GM19467 (cell line): ENCODE results near the gene TCEAL5.
"Not testable (repeated sequence)": the region's sequence is repeated elsewhere in the genome, so short reads cannot be mapped to it uniquely, and the experiment has no call there.

Experiments
- ATAC-seq: cut with Tn5 transposase; IDR thresholded peaks from one replicate; pipeline ENCODE4 v1.9.1; 2021; ENCODE audit warnings: mild to moderate bottlenecking, moderate library complexity; ENCODE audit not compliant: unreplicated experiment

The TCEAL5 gene

GRCh38 chrX:103235608-103236007, 40.9 kb downstream of the TCEAL5 start:
- ATAC-seq: not testable (repeated sequence)

- no peak for ATAC-seq
Measured at GRCh38 chrX:103234869-103235268, 41.7 kb downstream of the TCEAL5 start.

- no peak for ATAC-seq
Measured at GRCh38 chrX:103233263-103233662, 43.3 kb downstream of the TCEAL5 start.

GRCh38 chrX:103225918-103226317, 50.6 kb downstream of the TCEAL5 start:
- ATAC-seq: not testable (repeated sequence)
